Loucy (cell line): ENCODE results near the gene VTI1B.

ENCODE experiments used
- EZH2phosphoT487 ChIP-seq: fragments of 200-600 bp; IDR thresholded peaks from 2 replicates; pipeline ENCODE4 v1.6.1; 2018; ENCODE audit warnings: antibody characterized with exemption, mild to moderate bottlenecking, moderate library complexity, borderline replicate concordance
- TF ChIP-seq, protein P1 (sequence below): fragments of 200-600 bp; sonication (generic); conservative IDR thresholded peaks from 2 replicates; pipeline ENCODE4 v1.5.1; 2014; ENCODE audit warnings: mild to moderate bottlenecking, antibody characterized with exemption, low read length

- no peak for TF ChIP-seq EZH2phosphoT487
- TF ChIP-seq, protein P1, sequence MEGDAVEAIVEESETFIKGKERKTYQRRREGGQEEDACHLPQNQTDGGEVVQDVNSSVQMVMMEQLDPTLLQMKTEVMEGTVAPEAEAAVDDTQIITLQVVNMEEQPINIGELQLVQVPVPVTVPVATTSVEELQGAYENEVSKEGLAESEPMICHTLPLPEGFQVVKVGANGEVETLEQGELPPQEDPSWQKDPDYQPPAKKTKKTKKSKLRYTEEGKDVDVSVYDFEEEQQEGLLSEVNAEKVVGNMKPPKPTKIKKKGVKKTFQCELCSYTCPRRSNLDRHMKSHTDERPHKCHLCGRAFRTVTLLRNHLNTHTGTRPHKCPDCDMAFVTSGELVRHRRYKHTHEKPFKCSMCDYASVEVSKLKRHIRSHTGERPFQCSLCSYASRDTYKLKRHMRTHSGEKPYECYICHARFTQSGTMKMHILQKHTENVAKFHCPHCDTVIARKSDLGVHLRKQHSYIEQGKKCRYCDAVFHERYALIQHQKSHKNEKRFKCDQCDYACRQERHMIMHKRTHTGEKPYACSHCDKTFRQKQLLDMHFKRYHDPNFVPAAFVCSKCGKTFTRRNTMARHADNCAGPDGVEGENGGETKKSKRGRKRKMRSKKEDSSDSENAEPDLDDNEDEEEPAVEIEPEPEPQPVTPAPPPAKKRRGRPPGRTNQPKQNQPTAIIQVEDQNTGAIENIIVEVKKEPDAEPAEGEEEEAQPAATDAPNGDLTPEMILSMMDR = peak; percentile 83
Measured at GRCh38 chr14:67618617-67619063, 55.8 kb downstream of the VTI1B start.
